Measurements from ENCODE around the gene TRIM33.

The TRIM33 gene

DNA sequence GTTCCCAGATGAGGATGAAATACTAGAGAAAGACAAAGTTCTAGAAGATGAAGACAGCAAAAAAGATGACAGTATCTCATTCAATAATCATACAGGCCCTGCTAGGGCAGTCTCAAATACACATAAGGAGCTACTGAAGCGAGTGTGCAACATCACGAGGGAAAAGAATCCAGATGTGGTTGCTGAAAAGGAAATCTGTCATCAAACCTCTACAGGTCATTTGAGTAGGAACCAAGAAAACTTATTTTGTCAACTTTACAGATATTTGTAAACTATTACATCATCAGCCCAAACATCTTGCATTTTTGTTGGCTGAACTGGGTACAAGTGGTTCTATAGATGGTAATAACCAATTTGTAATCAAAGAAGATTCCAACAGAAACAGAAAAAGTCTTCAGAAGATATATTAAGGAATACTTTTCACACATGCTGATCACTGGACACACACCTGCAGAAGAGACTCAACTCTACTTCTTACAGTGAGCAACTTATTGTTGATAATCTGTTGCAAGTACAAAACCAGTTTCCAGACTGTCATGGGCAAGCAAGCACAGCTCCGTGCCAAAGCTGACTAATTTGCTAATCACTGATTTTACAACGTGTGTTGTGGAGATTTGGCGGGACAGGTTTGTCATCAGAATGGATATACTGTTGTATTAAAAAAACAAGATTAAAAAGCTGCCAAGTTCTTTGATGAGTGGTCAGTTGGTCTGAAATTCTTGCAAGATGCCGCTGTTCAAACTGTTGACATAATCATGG lies 42.1 kb downstream of the TRIM33 start:
- Histone ChIP-seq H4K20me1 (ENCODE audit: insufficient read depth, low read length) (no peaks in the 10 kb centered on the region), H3K4me3 (ENCODE audit: low read depth, low read length, poor library complexity, severe bottlenecking) (no peak overlapping the region)

DNA sequence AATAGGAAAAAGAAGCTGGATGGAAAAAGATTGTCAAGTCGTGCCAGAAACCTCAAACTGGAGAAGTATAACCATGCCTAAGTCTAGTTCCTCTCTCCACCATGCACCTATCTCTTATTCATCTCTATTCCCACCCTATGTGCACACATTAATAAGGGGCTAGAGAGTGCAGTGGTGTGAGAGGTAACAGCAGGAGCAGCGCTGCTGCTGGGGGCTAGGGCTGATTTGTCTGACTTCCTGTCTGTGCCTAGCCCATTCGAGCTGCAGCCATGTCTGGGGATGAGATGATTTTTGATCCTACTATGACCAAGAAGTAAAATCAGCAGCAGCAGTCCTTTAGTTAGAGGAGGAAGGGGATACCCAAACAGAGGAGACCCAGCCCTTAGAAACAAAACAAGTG lies 43.0 kb downstream of the TRIM33 start:
- Histone ChIP-seq H3K79me2 (ENCODE audit: insufficient read depth, low read length) (peaks cover 84% of the 10 kb centered on the region), H3K36me3 (ENCODE audit: insufficient read depth, low read length) (peaks cover 13% of the 10 kb centered on the region; the same call in 1 of the 2 replicates), H3K4me3 (ENCODE audit: low read depth, low read length, poor library complexity, severe bottlenecking) (no peak overlapping the region), H3K9ac (ENCODE audit: low read length) (peak overlapping the region; percentile 9; the same call in 1 of the 2 replicates), H3K9me3 (ENCODE audit: low read length) (no peaks in the 10 kb centered on the region), H2AFZ (ENCODE audit: low read length) (no peak overlapping the region), H4K20me1 (ENCODE audit: insufficient read depth, low read length) (no peaks in the 10 kb centered on the region), H3K4me2 (ENCODE audit: low read length) (peak overlapping the region; percentile 39; the same call in 1 of the 2 replicates), H3K4me1 (ENCODE audit: insufficient read depth, low read length, severe bottlenecking) (peaks cover 27% of the 10 kb centered on the region), H3K9me2 (ENCODE audit: low read depth, low read length) (no peaks in the 10 kb centered on the region), H3F3A (ENCODE audit: insufficient read depth, low read length) (no peaks in the 10 kb centered on the region), H3K27ac (ENCODE audit: low read depth, low read length, poor library complexity, severe bottlenecking) (peak overlapping the region; percentile 11), H3K27me3 (ENCODE audit: insufficient read depth, low read length) (no peaks in the 10 kb centered on the region)
- no peak for TF ChIP-seq EZH2 (IDR thresholded peaks at IDR 0.05; ENCODE audit: borderline replicate concordance, low read length)
- TF ChIP-seq CTCF (IDR thresholded peaks at IDR 0.05; ENCODE audit: low read length), result no peak

More for the DNA sequence above, 42.1 kb downstream of the TRIM33 start:
- H3K36me3 ChIP-seq (ENCODE audit: insufficient read depth, low read length), result peaks cover 9% of the 10 kb centered on the region; the same call in 1 of the 2 replicates
- H3K4me2 ChIP-seq (ENCODE audit: low read length), result peak overlapping the region; percentile 39; the same call in 1 of the 2 replicates
- peaks cover 92% of the 10 kb centered on the region for H3K79me2 ChIP-seq (ENCODE audit: insufficient read depth, low read length)
- H3K9me2 ChIP-seq (ENCODE audit: low read depth, low read length), result no peaks in the 10 kb centered on the region
- no peaks in the 10 kb centered on the region for H3K9me3 ChIP-seq (ENCODE audit: low read length)
- peak overlapping the region; percentile 11 for H3K27ac ChIP-seq (ENCODE audit: low read depth, low read length, poor library complexity, severe bottlenecking)
- H2AFZ ChIP-seq (ENCODE audit: low read length), result no peak overlapping the region
- H3K4me1 ChIP-seq (ENCODE audit: insufficient read depth, low read length, severe bottlenecking), result peaks cover 27% of the 10 kb centered on the region
- H3K9ac ChIP-seq (ENCODE audit: low read length), result no peak overlapping the region; the same call in 1 of the 2 replicates
- no peaks in the 10 kb centered on the region for H3K27me3 ChIP-seq (ENCODE audit: insufficient read depth, low read length)
- TF ChIP-seq CTCF (IDR thresholded peaks at IDR 0.05; ENCODE audit: low read length), result no peak
- TF ChIP-seq EZH2 (IDR thresholded peaks at IDR 0.05; ENCODE audit: borderline replicate concordance, low read length), result no peak
- H3F3A ChIP-seq (ENCODE audit: insufficient read depth, low read length), result no peaks in the 10 kb centered on the region

- Histone ChIP-seq H3F3A (ENCODE audit: insufficient read depth, low read length) (no peaks in the 10 kb centered on the region), H3K4me3 (ENCODE audit: low read depth, low read length, poor library complexity, severe bottlenecking) (no peak overlapping the region), H3K9me3 (ENCODE audit: low read length) (no peaks in the 10 kb centered on the region), H3K9me2 (ENCODE audit: low read depth, low read length) (no peaks in the 10 kb centered on the region), H3K36me3 (ENCODE audit: insufficient read depth, low read length) (peaks cover 19% of the 10 kb centered on the region; the same call in 1 of the 2 replicates), H3K79me2 (ENCODE audit: insufficient read depth, low read length) (peaks cover 79% of the 10 kb centered on the region), H4K20me1 (ENCODE audit: insufficient read depth, low read length) (no peaks in the 10 kb centered on the region), H3K9ac (ENCODE audit: low read length) (peak overlapping the region; percentile 9; the same call in 1 of the 2 replicates), H3K4me1 (ENCODE audit: insufficient read depth, low read length, severe bottlenecking) (peaks cover 27% of the 10 kb centered on the region), H3K4me2 (ENCODE audit: low read length) (peak overlapping the region; percentile 39; the same call in 1 of the 2 replicates), H2AFZ (ENCODE audit: low read length) (no peak overlapping the region), H3K27ac (ENCODE audit: low read depth, low read length, poor library complexity, severe bottlenecking) (peak overlapping the region; percentile 11), H3K27me3 (ENCODE audit: insufficient read depth, low read length) (no peaks in the 10 kb centered on the region)
- TF ChIP-seq CTCF (IDR thresholded peaks at IDR 0.05; ENCODE audit: low read length) (no peak), EZH2 (IDR thresholded peaks at IDR 0.05; ENCODE audit: borderline replicate concordance, low read length) (no peak)
Measured at GRCh38 chr1:114467491-114467890, 43.5 kb downstream of the TRIM33 start.
